ENCODE data around the gene LIMS1. TPM values are rescaled to one million over a fixed set of nuclear protein-coding genes. Genes with fewer than 3 reads are reported as not detected.

LIMS1 gene
- total and polyA plus RNA-seq, 2 donors from 2014 or later = 14.4 to 65.1 TPM

DNA sequence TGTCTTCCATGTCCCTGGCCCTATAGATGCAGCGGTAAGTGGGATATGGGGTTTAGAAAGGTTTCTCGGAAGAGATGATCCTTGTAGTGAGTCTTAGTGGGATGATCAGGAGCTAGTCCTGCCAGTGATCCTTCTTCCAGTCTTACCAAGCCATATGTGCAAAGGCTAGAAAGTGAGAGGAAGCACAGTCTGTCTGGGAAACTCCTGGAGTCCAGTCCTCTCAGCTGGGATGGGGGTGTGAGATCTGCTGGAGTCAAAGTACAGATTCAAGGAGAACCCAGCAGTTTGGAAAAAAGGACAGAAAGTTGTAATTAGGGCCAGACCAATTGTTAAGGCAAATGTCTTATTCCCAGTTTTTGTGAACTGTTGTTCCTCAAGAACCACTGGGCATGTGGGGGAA is 83.3 kb downstream of the LIMS1 start:
- TF ChIP-seq, protein P1, sequence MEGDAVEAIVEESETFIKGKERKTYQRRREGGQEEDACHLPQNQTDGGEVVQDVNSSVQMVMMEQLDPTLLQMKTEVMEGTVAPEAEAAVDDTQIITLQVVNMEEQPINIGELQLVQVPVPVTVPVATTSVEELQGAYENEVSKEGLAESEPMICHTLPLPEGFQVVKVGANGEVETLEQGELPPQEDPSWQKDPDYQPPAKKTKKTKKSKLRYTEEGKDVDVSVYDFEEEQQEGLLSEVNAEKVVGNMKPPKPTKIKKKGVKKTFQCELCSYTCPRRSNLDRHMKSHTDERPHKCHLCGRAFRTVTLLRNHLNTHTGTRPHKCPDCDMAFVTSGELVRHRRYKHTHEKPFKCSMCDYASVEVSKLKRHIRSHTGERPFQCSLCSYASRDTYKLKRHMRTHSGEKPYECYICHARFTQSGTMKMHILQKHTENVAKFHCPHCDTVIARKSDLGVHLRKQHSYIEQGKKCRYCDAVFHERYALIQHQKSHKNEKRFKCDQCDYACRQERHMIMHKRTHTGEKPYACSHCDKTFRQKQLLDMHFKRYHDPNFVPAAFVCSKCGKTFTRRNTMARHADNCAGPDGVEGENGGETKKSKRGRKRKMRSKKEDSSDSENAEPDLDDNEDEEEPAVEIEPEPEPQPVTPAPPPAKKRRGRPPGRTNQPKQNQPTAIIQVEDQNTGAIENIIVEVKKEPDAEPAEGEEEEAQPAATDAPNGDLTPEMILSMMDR (IDR thresholded peaks at IDR 0.05; ENCODE audit: borderline replicate concordance, extremely low read depth, insufficient read depth) = no peak
- no peak for DNase-seq
- peaks cover 13 to 33% (median 29%) of the 10 kb centered on the region in 3 donors for H3K4me1 ChIP-seq (ENCODE audit: control insufficient read depth in 2 of 3, insufficient read depth in 2 of 3, low read depth in 1 of 3, low read length in 3 of 3)

DNA sequence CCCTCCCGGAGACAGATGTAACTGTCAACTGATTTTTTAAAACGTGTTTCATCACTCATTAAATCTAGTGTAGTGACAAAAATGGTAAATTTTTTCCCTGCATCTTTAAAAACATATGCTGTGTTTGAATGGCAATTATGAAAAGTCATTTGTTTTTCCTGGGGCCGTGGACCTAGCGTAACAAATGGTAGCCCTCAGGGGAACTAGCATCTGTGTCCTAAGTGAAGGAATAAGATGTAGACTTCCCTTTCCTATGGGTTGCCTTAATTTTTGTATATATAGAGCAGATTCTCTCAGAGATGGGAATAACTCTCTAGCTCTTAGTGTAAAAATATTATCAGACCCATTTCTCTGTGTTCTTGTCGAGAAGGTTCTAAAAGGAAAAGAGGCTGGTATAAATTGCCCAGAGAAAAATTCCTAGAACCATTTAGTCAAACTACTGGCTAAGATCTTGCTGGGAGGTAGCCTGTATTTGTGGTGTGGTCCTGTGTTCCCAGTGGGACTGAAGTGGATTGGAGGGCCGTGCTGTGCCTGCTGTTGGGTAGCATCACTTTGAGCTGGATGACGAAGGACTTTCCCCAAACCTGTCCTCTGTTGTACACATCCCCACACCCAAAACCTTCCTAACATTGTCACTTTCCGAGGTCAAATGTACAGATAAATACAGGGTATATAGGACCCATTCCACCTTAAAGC is 85.8 kb downstream of the LIMS1 start:
- TF ChIP-seq, protein P1 (IDR thresholded peaks at IDR 0.05; ENCODE audit: borderline replicate concordance, extremely low read depth, insufficient read depth) = no peak
- H3K27ac ChIP-seq (ENCODE audit: low read depth in 2 of 2, low read length in 2 of 2) = peak overlapping the region; percentile 60 to 69
- FAIRE-seq (no peak), DNase-seq (no peak)
- peaks cover 13 to 32% (median 20%) of the 10 kb centered on the region in 3 donors for H3K4me1 ChIP-seq (ENCODE audit: control insufficient read depth in 2 of 3, insufficient read depth in 2 of 3, low read depth in 1 of 3, low read length in 3 of 3)
- no peaks in the 10 kb centered on the region for H3K27me3 ChIP-seq (ENCODE audit: control insufficient read depth, insufficient read depth, low read length)
- H3K9me3 ChIP-seq (ENCODE audit: control insufficient read depth in 2 of 3, insufficient read depth in 1 of 3, low read length in 3 of 3) = no peaks in the 10 kb centered on the region
- peak overlapping the region in 1 of 3 donors; percentile 5 for H3K9ac ChIP-seq (ENCODE audit: low read length in 3 of 3)
- intact Hi-C loops (cut with DNase I) = no loop called here
- H3K36me3 ChIP-seq (ENCODE audit: control insufficient read depth in 2 of 3, insufficient read depth in 3 of 3, low read length in 3 of 3) = no peaks in the 10 kb centered on the region
- no peak overlapping the region for H3K4me3 ChIP-seq (ENCODE audit: low read length in 3 of 3)

More for the DNA sequence above, 83.3 kb downstream of the LIMS1 start:
- intact Hi-C loops (cut with DNase I) = no loop called here
- no peaks in the 10 kb centered on the region for H3K36me3 ChIP-seq (ENCODE audit: control insufficient read depth in 2 of 3, insufficient read depth in 3 of 3, low read length in 3 of 3)
- H3K4me3 ChIP-seq (ENCODE audit: low read length in 3 of 3) = no peak overlapping the region
- no peaks in the 10 kb centered on the region for H3K27me3 ChIP-seq (ENCODE audit: control insufficient read depth, insufficient read depth, low read length)
- H3K27ac ChIP-seq (ENCODE audit: low read depth in 2 of 2, low read length in 2 of 2) = peak overlapping the region in 1 of 2 donors; percentile 41
- H3K9me3 ChIP-seq (ENCODE audit: control insufficient read depth in 2 of 3, insufficient read depth in 1 of 3, low read length in 3 of 3) = no peaks in the 10 kb centered on the region
- no peak overlapping the region for H3K9ac ChIP-seq (ENCODE audit: low read length in 3 of 3)
- FAIRE-seq = no peak

DNA sequence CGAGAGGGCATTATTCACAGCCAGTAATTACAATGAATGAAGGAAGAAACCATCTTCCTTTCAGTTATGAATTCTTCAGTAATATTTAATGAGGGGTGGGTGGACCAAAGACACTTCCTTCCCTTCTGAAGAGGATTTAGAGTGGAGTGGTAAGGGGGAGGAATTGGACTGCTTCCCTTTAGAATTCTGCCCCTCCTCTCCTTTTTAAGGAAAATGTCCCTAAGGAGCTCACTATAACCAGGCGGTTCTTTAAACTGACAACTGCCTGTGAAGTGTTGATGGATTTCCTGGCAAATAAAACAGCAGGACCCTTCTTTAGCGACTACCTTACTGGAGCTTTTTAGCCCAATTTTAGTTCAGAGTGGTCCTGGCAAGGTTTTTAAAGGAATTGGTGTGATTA is 86.4 kb downstream of the LIMS1 start:
- no peak for FAIRE-seq
- H3K9me3 ChIP-seq (ENCODE audit: control insufficient read depth in 2 of 3, insufficient read depth in 1 of 3, low read length in 3 of 3) = no peaks in the 10 kb centered on the region
- H3K4me3 ChIP-seq (ENCODE audit: low read length in 3 of 3) = no peak overlapping the region
- intact Hi-C loops (cut with DNase I) = no loop called here
- H3K4me1 ChIP-seq (ENCODE audit: control insufficient read depth in 2 of 3, insufficient read depth in 2 of 3, low read depth in 1 of 3, low read length in 3 of 3) = peaks cover 10 to 30% (median 16%) of the 10 kb centered on the region in 3 donors
- no peak for DNase-seq
- H3K27me3 ChIP-seq (ENCODE audit: control insufficient read depth, insufficient read depth, low read length) = no peaks in the 10 kb centered on the region
- H3K36me3 ChIP-seq (ENCODE audit: control insufficient read depth in 2 of 3, insufficient read depth in 3 of 3, low read length in 3 of 3) = no peaks in the 10 kb centered on the region
- TF ChIP-seq, protein P1 (IDR thresholded peaks at IDR 0.05; ENCODE audit: borderline replicate concordance, extremely low read depth, insufficient read depth) = no peak
- H3K27ac ChIP-seq (ENCODE audit: low read depth in 2 of 2, low read length in 2 of 2) = peak overlapping the region; percentile 60 to 69
- peak overlapping the region in 1 of 3 donors; percentile 5 for H3K9ac ChIP-seq (ENCODE audit: low read length in 3 of 3)

Data from kidney (tissue), 14 donors.